GM04503 (cell line): Measurements from ENCODE around the gene FURIN.
"Not testable (repeated sequence)": the region's sequence is repeated elsewhere in the genome, so short reads cannot be mapped to it uniquely, and the experiment has no call there.

ENCODE experiments used
- DNase-seq: peaks from one replicate; pipeline ENCODE4 v3.0.0-alpha.2; 2012; ENCODE audit warnings: low read depth

Gene FURIN

DNA sequence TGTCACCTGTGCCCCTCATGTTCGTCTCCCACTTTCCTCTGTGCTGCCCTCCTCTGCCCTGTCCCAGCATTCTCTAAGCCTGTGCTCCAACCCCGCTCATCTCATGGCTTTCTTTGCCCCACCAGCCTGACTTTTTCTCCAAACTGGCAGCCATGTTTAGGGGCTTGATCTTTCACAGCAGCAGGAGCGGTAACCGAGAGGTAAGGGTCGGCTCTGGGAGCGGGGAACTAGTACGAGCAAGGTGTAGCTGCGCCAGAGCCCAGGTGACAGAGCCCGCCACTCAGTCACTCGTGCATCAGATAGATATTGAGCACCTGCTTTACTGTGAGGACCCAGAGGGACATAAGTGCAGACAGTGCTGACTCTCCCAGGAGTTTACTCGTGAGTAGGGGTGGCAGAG is 48.1 kb downstream of the FURIN start:
- no peak for DNase-seq

DNA sequence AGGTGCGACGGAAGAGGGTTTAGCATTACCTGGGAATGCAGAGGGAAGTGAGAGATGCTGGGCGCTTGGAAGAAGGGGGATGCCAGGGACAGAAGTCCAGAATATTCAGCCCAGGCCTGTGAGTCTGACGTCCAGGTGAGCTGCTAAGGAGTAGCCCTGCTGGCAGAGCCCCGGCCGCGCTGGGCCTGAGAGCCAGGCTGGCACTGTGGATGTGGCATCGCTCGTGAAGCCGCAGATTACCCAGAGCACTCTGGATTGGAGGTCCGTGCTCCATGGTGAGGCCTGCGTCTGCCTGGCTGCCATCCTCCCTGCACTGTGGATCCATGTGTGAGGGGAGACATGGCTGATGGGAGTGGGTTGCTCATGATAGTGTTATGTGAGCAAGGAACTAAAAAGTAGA is 49.2 kb downstream of the FURIN start:
- no peak for DNase-seq

DNA sequence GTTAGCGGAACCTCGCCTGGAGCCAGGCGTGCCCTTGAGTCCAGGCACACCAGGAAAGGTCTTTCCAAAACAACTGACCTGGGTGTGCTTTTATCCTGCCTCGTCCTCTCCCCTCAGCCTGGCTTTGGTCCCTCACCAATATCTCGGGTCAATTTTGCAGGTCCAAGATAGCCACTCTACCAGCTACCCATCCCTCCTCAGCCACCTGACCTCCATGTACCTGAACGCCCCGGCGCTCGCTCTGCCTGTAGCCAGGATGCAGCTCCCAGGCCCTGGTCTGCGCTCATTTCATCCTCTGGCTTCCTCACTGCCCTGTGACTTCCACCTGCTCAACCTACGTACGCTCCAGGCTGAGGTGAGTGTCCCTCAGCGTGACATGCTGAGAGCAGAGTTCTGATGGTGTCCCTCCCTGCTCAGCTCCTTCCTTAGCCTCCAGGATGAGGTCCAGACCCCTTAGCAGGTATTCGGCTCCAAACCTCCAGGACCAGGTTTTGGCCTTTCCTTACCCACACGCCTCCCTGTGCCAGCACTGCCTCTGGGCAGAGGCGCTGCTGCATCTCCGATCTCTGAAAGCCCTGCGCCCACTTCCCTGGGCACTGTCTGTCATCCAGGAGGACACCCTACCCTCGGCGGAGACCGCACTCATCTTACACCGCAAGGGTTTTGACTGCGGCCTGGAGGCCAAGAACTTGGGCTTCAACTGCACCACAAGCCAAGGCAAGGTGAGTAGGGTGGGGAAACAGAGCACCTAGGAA is 49.8 kb downstream of the FURIN start:
- no peak for DNase-seq

DNA sequence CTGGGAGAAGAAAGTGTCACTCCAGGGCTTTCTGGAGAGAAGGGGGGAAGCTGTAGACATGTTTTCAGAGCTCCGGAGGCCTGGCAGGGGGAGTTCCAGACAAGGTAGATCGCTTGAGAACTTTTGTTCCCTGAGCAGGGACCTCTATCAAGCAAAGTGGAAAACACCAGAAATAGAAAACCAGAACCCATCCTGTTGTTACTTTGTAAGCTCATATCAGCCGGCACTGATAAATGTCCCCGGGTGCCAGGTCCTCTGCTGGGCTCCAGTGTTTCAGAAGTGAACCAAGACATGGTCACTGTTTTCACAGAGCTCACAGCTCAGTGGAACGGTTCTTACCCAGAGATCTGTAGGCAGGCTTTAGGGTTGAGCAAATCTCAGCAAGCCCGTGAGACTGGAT is 50.4 kb downstream of the FURIN start:
- no peak for DNase-seq

DNA sequence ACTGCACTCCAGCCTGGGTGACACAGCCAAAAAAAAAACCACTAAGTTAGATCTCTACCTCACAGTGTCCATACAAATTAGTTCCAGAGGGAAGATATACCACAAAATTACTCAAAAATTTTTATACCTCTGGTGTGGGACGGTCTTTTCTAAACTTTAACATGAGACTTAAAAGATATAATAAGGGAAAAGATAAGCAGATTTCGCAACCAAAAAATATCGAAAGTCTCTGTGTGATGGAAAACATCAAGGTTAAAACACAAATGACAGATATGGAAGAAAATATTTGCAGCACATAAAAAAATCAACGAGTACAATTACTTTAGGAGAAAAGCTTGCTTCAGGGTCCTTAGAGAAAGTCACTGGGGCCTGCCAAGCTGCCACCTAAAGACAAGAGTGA is 53.5 kb downstream of the FURIN start:
- DNase-seq = no peak

DNA sequence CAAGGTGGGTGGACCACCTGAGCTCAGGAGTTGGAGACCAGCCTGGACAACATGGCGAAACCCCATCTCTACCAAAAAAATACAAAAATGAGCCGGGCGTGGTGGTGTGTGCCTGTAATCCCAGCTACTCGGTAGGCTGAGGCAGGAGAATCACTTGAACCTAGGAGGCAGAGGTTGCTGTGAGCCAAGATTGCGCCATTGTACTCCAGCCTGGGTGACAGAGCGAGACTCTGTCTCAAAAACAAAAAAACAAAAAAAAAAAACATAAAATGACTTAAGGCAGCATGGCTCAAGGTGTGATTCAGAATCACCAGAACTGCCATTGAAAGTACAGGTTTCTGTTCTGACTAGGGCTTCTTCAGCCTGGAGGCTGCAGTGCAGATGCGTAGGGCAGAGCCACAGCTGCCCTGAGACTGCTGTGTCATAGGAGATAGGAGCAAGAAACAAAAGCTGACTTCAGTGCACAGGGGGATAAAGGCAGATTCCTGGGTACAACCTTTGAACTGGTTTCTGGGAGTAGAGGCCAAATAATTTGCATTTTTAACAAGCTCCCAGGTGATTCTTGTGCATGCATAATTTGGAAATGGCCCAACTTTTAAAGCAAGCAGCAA is 54.4 kb downstream of the FURIN start:
- DNase-seq = not testable (repeated sequence)

DNA sequence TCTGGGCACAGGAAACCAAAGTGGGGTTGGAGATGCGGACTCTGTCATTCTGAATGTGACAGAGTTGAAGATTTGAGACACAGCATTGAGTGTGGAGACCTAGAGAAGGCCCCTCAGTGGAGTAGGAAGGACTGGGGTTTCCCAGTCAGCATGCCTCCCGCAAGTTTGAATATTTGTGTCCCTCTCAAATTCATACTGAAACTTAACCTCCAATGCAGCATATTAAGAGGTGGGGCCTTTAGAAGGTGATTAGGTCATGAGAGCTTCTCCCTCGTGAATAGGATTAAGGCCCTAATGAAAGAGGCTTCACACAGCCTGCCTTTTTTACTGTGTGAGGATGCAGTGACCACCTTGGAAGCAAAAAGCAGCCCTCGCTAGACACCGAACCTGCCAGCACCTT is 56.0 kb downstream of the FURIN start:
- DNase-seq = no peak

DNA sequence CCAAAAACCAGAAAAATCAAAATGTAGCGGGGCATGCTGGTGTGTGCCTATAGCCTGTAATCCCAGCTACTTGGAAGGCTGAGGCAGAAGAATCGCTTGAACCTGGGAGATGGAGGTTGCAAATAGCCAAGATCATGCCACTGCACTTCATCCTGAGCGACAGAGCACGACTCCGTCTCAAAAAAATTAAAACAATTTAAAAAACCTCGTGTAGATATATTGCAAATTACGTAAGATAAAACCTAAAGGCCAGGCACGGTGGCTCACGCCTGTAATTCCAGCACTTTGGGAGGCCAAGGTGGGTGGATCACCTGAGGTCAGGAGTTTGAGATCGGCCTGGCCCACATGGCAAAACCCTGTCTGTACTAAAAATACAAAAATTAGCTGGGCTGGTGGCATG is 58.4 kb downstream of the FURIN start:
- not testable (repeated sequence) for DNase-seq

DNA sequence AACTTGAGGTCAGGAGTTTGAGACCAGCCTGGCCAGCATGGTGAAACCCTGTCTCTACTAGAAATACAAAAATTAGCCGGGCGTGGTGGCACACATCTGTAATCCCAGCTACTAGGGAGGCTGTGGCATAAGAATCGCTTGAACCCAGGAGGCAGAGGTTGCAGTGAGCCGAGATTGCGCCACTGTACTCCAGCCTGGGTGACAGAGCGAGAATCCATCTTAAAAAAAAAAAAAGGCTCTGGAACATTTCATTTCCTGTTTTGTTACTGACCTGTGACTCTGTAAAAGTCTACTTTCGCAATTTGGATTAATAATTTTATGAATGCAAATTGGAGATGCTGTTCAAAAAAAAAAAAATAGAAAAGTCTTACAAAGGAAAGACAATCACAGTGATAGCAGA is 59.7 kb downstream of the FURIN start:
- DNase-seq = not testable (repeated sequence)

DNA sequence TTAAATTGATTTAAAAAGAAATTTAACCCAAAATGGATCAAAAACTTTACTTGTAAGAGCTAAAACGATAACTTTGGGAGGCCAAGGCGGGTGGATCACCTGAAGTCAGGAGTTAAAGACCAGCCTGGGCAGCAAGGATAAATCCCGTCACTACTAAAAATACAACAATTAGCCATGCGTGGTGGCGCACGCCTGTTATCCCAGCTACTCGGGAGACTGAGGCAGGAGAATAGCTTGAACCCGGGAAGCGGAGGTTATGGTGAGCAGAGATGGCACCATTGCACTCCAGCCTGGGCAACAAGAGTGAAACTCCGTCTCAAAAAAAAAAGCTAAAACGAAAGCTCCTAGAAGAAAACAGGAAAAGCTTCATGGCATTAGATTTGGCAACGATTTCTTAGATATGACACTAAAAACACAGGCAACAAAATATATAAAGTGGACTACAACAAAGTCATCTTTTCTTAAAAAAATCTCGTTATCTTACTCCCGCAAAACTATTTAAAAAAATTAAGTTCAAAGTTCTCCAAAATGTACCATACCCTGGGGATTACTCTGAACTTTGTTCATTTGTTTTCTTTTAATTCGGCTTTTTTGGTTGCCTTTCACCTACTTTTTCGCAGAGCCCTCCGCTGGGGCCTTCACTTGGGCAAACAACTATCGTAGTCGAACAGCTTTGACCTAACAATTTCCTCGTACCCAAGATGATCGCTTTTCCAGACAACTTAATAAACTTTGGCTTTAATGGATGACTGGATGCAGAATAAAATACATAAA is 61.0 kb downstream of the FURIN start:
- no peak for DNase-seq

DNA sequence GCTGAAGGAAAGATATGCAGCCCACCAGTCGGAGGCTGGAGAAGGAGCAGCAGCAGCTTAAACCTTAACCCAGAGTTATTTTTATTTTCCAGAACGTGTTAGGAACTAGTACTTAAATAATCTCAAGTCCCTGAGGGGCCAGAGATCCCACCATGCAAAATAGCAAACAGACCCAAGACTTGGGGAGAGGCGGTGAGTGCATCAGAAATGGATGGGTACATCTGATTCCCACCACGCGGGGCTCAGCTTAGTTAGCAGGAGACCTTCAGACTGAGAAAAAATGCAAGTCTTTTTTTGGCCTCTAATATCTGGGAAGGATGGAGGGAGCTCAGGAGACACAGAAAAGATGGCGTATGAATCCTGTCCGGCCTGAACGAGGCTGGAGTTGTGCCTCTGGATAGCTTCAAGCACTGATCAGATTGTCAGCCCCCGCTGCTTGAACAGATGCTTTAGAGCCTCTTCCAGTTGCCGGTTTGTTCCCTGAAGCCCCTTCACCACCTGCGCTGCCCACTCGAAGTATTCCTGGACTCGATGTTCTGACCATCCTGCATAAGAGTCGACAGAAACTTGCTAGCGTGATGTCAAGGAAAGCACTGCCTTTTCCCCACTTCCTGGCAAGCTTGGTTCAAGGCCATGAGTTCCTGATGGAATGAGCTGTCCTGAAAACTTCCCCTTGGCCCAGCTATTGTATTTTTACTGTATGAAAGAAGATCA is 62.6 kb downstream of the FURIN start:
- no peak for DNase-seq

DNA sequence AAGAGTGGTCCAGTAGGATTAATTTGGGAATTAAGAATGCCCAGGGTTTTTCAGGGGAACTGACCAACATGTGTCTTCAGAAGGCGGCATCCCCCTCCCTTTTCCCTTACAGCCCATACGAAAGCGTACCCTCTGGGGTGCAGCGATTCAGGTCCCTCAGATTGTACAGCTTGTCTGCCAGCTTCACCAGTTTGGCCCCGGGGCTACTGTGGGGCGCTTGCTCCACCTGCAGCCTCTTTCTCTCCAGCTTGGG is 63.1 kb downstream of the FURIN start:
- no peak for DNase-seq

DNA sequence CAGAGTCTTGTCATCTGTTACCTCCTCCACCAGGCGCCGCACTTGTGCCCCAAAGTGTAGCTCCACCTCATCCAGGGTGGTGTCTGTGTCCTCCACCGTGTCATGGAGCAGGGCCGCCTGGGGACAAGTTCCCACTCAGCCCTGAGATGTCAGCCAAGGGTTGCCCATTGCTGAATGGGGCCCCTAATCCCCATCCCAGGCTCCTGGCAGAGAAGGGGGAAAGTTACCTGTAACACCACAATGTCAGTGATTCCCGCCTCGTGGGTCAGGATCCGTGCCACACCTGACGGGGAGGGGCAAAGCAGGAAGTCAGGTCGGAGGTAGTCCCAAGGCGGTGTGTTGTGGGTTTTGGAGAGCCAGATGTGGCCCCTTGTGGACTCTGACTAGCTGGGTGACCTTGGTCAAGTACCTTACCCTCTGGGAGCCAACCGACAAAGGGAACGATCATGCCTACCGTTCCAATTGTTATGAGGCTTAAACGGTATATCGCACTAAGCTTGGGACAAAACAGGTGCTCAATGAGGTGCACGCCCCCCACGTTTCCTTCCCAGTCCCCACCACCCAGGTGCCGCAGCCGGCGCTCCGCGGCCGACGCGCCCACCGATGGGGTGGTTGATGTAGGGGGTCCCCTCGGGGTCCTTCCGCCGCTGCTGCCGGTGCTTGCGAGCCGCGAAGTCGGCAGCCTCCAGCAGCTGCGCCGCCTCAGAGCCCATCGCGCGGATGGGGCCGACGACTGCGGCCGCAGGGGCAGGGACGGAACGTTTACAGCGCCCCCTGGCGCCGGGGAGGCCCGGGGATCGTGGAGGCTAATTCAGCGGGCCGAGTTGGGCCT is 63.7 kb downstream of the FURIN start, which contains the start of gene HDDC3:
TSS of gene HDDC3 (minus strand) at position 722 of the 832 bp plus-strand sequence. CDS start at position 713, 9 bp downstream.
- DNase-seq = no peak

DNA sequence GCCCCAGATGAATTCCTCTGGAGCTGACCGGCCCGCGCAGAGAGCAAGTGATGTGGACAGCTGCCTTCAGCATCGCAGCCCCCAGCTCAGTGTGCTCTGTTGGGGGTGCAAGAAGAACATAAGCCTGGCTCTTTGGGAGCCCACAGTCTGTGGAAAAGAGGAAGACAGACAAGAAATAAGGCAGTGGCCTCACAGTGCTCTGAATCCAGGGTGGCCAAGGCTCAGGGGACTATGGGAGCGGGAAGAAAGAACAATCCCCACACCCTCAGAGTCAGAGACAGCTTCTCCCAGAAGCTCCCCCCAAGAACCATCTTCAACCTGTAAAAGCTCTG is 64.2 kb downstream of the FURIN start:
- no peak for DNase-seq
